Pancreas (tissue), 10 donors: ENCODE measurements around the gene ARFGEF3. TPM values are rescaled to one million over a fixed set of nuclear protein-coding genes. Genes with fewer than 3 reads are reported as not detected.

Experiments
- ATAC-seq, 4 donors: fragments of 200-7000 bp; cut with Tn5 transposase; one replicate each; pipeline versions ENCODE4 v1.8.0 to v1.9.1; 2020; ENCODE audit warnings: mild to moderate bottlenecking in 4 of 4, moderate library complexity in 4 of 4
- DNase-seq, 6 donors: peaks; one replicate each; pipeline ENCODE4 v3.0.0-alpha.2; 2020
- FAIRE-seq: peaks from 2 replicates; lab custom pipeline; 2012; peaks lifted over from hg19 to GRCh38; lab: Jason Lieb, UNC
- H3K27ac ChIP-seq, 4 donors: fragments of 200-600 bp; sonication (generic); 1 replicate in 3 of 4; 2 replicates in 1 of 4; pipeline versions ENCODE4 v1.5.0 to v1.8.0; 2020
- H3K27me3 ChIP-seq, 4 donors: fragments of 200-600 bp; one replicate each; pipeline ENCODE4 v1.8.0; 2021
- H3K36me3 ChIP-seq, 3 donors: fragments of 200-600 bp; sonication (generic) in 1 of 3; one replicate each; pipeline versions ENCODE4 v1.5.0 to v1.8.0; 2020 to 2021
- H3K4me1 ChIP-seq, 3 donors: fragments of 200-600 bp; one replicate each; pipeline ENCODE4 v1.8.0; 2021
- H3K4me3 ChIP-seq, 4 donors: fragments of 200-600 bp; sonication (generic) in 2 of 4; one replicate each; pipeline versions ENCODE4 v1.5.0 to v1.8.0; 2020 to 2021
- H3K9me3 ChIP-seq, 4 donors: fragments of 200-600 bp; one replicate each; pipeline ENCODE4 v1.8.0; 2021
- CTCF ChIP-seq, 4 donors: fragments of 200-600 bp; sonication (generic) in 3 of 4; IDR thresholded peaks; one replicate each; pipeline versions ENCODE4 v1.5.0 to v1.8.0; 2021; ENCODE audit warnings: antibody characterized with exemption in 4 of 4
- WGBS, 2 donors: extraction: QIAGEN DNeasy Blood & Tissue Kit; methylation state at CpG; one replicate each; pipeline ENCODE4 v1.1.7; 2013; 5-methylcytosine and 5-hydroxymethylcytosine counted together
- intact Hi-C, 3 donors: fragments of 100-400 bp; cut with DNase I; formaldehyde crosslinking; loops; one replicate each; pipeline versions ENCODE4 v1.11.1 to v1.14.2; 2022
- polyA plus RNA-seq, 2 donors: library from polyadenylated mRNA; stranded (reverse); fragments of 200-250 nt; gene quantifications; one replicate each; pipeline ENCODE4 v1.2.3, GENCODE V29; 2013
- total RNA-seq, 6 donors: library from RNA; stranded (reverse); fragmentation: NEBNext Ultra II Directional in 4 of 6; extraction: Animal tissue kit (Norgen Biotek cat#: 25700) in 4 of 6; gene quantifications; one replicate each; pipeline versions ENCODE4 v1.2.1 to v1.2.4, GENCODE V29; 2021 to 2023
- donor health status: healthy with polysubstance abuse.
- donor health status: DM: no; HTN: no; CAD: no; lungs with moderate emphysema.
- donor health status: DM: no; HTN: no; CAD: no.
- donor health status: control.
- donor health status: control.
- donor health status: Bipolar disorder and iron deficiency.
- donor health status: DM: yes; HTN: yes; CAD: no.
- donor health status: DM: no; HTN: no; CAD: no.
- donor health status: DM: no; HTN: no; CAD: no.
- donor health status: DM: yes; HTN: yes; CAD: no.

ARFGEF3 gene
- total and polyA plus RNA-seq, 8 donors = 4.8 to 19.0 (median 15.7) TPM

- ATAC-seq = peak; percentile 64 to 85 (median 80)
- Histone ChIP-seq H3K36me3 (no peaks in the 10 kb centered on the region), H3K27me3 (no peaks in the 10 kb centered on the region), H3K4me3 (no peak overlapping the region), H3K27ac (no peak overlapping the region), H3K9me3 (no peaks in the 10 kb centered on the region), H3K4me1 (no peaks in the 10 kb centered on the region)
- WGBS, 2 donors = 60 to 65% methylated on average over 11 of the region's 11 CpGs
- peak in 3 of 6 donors; percentile 12 to 48 (median 41) for DNase-seq
- no peak for FAIRE-seq
- intact Hi-C loops = no loop called here
- TF ChIP-seq CTCF (IDR thresholded peaks at IDR 0.05) = no peak
These were observed 146.3 kb downstream of the ARFGEF3 start for GRCh38 chr6:138307816-138308730.

- intact Hi-C loops = no loop called here
- 91 to 96% methylated on average over 1 of the region's 1 CpG for WGBS, 2 donors
These were observed 147.0 kb downstream of the ARFGEF3 start for GRCh38 chr6:138308731-138309110.

GRCh38 chr6:138309695-138310094 lies 148.0 kb downstream of the ARFGEF3 start:
- Histone ChIP-seq H3K27me3 (no peaks in the 10 kb centered on the region), H3K27ac (no peak overlapping the region), H3K4me1 (no peaks in the 10 kb centered on the region), H3K36me3 (peaks cover 0 to 13% (median 0%) of the 10 kb centered on the region in 3 donors), H3K9me3 (no peaks in the 10 kb centered on the region), H3K4me3 (no peak overlapping the region)
- intact Hi-C loops = no loop called here
- FAIRE-seq (no peak), ATAC-seq (no peak), DNase-seq (no peak)
- TF ChIP-seq CTCF (IDR thresholded peaks at IDR 0.05) = no peak
- 90 to 93% methylated on average over 1 of the region's 1 CpG for WGBS, 2 donors

More at GRCh38 chr6:138308731-138309110, 147.0 kb downstream of the ARFGEF3 start:
- Histone ChIP-seq H3K36me3 (peaks cover 0 to 3% (median 0%) of the 10 kb centered on the region in 3 donors), H3K4me3 (no peak overlapping the region), H3K27ac (no peak overlapping the region), H3K27me3 (no peaks in the 10 kb centered on the region), H3K9me3 (no peaks in the 10 kb centered on the region), H3K4me1 (no peaks in the 10 kb centered on the region)
- DNase-seq (no peak), FAIRE-seq (no peak), ATAC-seq (no peak)
- TF ChIP-seq CTCF (IDR thresholded peaks at IDR 0.05) = no peak

GRCh38 chr6:138310294-138310693 lies 148.6 kb downstream of the ARFGEF3 start:
- intact Hi-C loops = no loop called here
- FAIRE-seq = no peak
- Histone ChIP-seq H3K4me1 (no peaks in the 10 kb centered on the region), H3K36me3 (peaks cover 0 to 15% (median 0%) of the 10 kb centered on the region in 3 donors), H3K4me3 (no peak overlapping the region), H3K27me3 (no peaks in the 10 kb centered on the region), H3K9me3 (no peaks in the 10 kb centered on the region), H3K27ac (no peak overlapping the region)
- DNase-seq = no peak
- no peak for TF ChIP-seq CTCF (IDR thresholded peaks at IDR 0.05)
- WGBS, 2 donors = 26 to 40% methylated on average over 3 of the region's 3 CpGs
- peak in 1 of 4 donors; percentile 44 for ATAC-seq

GRCh38 chr6:138310821-138311220 lies 149.1 kb downstream of the ARFGEF3 start:
- no peak overlapping the region for H3K27ac ChIP-seq
- no peak overlapping the region for H3K4me3 ChIP-seq
- intact Hi-C loops = no loop called here
- no peak for FAIRE-seq
- ATAC-seq = no peak
- TF ChIP-seq CTCF (IDR thresholded peaks at IDR 0.05) = no peak
- peaks cover 0 to 15% (median 0%) of the 10 kb centered on the region in 3 donors for H3K36me3 ChIP-seq
- no peaks in the 10 kb centered on the region for H3K9me3 ChIP-seq
- H3K4me1 ChIP-seq = no peaks in the 10 kb centered on the region
- no peak for DNase-seq
- H3K27me3 ChIP-seq = no peaks in the 10 kb centered on the region
- 49 to 88% methylated on average over 2 of the region's 2 CpGs for WGBS, 2 donors
